PC-9 (cell line): ENCODE data around the gene CDK5RAP2. TPM values are rescaled to one million over a fixed set of nuclear protein-coding genes. Genes with fewer than 3 reads are reported as not detected.

Experiments used
- BruUV-seq: library from RNA; stranded (reverse); fragments of 400-500 nt; replicated peaks from 2 replicates; lab custom pipeline; 2021; lab: Mats Ljungman, UMichigan
- CTCF ChIA-PET: fragments of 300-600 bp; sonication (Branson Sonifier 250); formaldehyde crosslinking; loops from one replicate; lab custom pipeline; 2022; ENCODE audit warnings: antibody characterized with exemption; lab: Charles Lee
- POLR2A ChIA-PET: fragments of 300-600 bp; sonication (Branson Sonifier 250); formaldehyde crosslinking; loops from one replicate; lab custom pipeline; 2022; ENCODE audit warnings: antibody characterized with exemption; ENCODE audit not compliant: unreplicated experiment; lab: Charles Lee
- DNase-seq, 2 experiments: peaks; one replicate each; pipeline versions ENCODE4 v3.0.0 to v3.0.0-alpha.2; 2015 to 2022; ENCODE audit warnings: mixed read lengths in 1 of 2
- H2AFZ ChIP-seq: fragments of 200-600 bp; sonication (generic); 2 replicates; pipeline ENCODE4 v1.8.1; 2017; ENCODE audit warnings: antibody characterized with exemption
- H3F3A ChIP-seq: fragments of 200-600 bp; sonication (generic); 2 replicates; pipeline ENCODE4 v1.8.1; 2017; ENCODE audit warnings: antibody characterized with exemption, mild to moderate bottlenecking, low read depth; ENCODE audit not compliant: insufficient read depth
- H3K27ac ChIP-seq: fragments of 200-600 bp; sonication (generic); 2 replicates; pipeline ENCODE4 v1.6.1; 2016; ENCODE audit warnings: mixed run types
- H3K27me3 ChIP-seq: fragments of 200-600 bp; sonication (generic); 2 replicates; pipeline ENCODE4 v1.6.1; 2016; ENCODE audit warnings: low read depth, mixed run types; ENCODE audit not compliant: insufficient read depth
- H3K36me3 ChIP-seq: fragments of 200-600 bp; sonication (generic); 2 replicates; pipeline ENCODE4 v1.6.1; 2016; ENCODE audit warnings: low read depth, mixed run types
- H3K4me1 ChIP-seq: fragments of 200-600 bp; sonication (generic); replicated peaks from 2 replicates; pipeline ENCODE4 v1.6.1; 2016; ENCODE audit warnings: mixed run types; ENCODE audit not compliant: insufficient read depth
- H3K4me2 ChIP-seq: fragments of 200-600 bp; sonication (generic); 2 replicates; pipeline ENCODE4 v1.6.1; 2017; ENCODE audit warnings: mixed run types
- H3K4me3 ChIP-seq: fragments of 200-600 bp; sonication (generic); 2 replicates; pipeline ENCODE4 v1.6.1; 2016; ENCODE audit warnings: mixed run types
- H3K79me2 ChIP-seq: fragments of 200-600 bp; sonication (generic); 2 replicates; pipeline ENCODE4 v1.6.1; 2017; ENCODE audit warnings: low read depth, mixed run types
- H3K9me2 ChIP-seq: fragments of 200-600 bp; sonication (generic); 2 replicates; pipeline ENCODE4 v1.8.1; 2017; ENCODE audit warnings: mild to moderate bottlenecking; ENCODE audit not compliant: insufficient read depth
- H3K9me3 ChIP-seq: fragments of 200-600 bp; sonication (generic); 2 replicates; pipeline ENCODE4 v1.8.1; 2016; ENCODE audit warnings: low read depth; ENCODE audit not compliant: insufficient read depth
- H4K20me1 ChIP-seq: fragments of 200-600 bp; sonication (generic); 2 replicates; pipeline ENCODE4 v1.8.1; 2017; ENCODE audit not compliant: insufficient read depth
- EZH2 ChIP-seq: fragments of 200-600 bp; sonication (generic); IDR thresholded peaks from 2 replicates; pipeline ENCODE4 v1.8.0; 2017; ENCODE audit warnings: antibody characterized with exemption, low read depth
- intact Hi-C: fragments of 100-400 bp; cut with micrococcal nuclease; formaldehyde crosslinking; loops from one replicate; pipeline ENCODE4 v1.10.0; 2022; ENCODE audit not compliant: unreplicated experiment
- total RNA-seq: library from RNA; stranded (reverse); gene quantifications from 2 replicates; pipeline ENCODE4 v1.2.3, GENCODE V29; 2021
- TF ChIP-seq, protein P1 (sequence below): fragments of 200-600 bp; sonication (generic); conservative IDR thresholded peaks from 2 replicates; pipeline ENCODE4 v1.6.1; 2017; ENCODE audit warnings: mixed run types, antibody characterized with exemption, mild to moderate bottlenecking, moderate library complexity

The CDK5RAP2 gene
- total RNA-seq, 1 experiment from 2014 or later: 113 TPM

DNA sequence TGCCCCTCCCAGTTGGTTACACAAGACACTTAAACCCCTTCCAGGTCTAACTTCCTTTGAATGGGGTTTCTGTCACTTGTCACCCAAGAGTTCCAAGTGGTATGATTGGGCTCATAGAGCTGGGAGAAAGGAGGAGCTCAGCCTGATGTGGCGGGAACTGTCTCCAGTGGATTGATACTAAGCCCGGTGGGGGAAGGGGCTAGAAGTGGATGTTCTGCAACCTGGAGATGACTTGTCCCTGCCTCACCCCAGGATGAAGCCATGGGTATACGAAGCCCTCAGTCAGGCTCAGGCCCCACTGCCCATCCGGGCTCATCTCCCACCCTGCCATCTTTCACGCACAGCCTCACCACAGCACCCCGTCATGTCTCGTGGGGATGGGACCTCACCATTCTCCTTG is 203.9 kb downstream of the CDK5RAP2 start:
- intact Hi-C loops: no loop called here
- ChIA-PET POLR2A (no interaction called here), CTCF (no interaction called here)
- H4K20me1 ChIP-seq: no peaks in the 10 kb centered on the region
- no peaks in the 10 kb centered on the region for H3K9me3 ChIP-seq
- H3K79me2 ChIP-seq: no peaks in the 10 kb centered on the region
- no peaks in the 10 kb centered on the region for H3K9me2 ChIP-seq
- H3K27me3 ChIP-seq: no peaks in the 10 kb centered on the region
- no peaks in the 10 kb centered on the region for H3K4me1 ChIP-seq
- no peak overlapping the region for H3K4me3 ChIP-seq
- H3K27ac ChIP-seq: no peak overlapping the region
- no peak for TF ChIP-seq EZH2
- TF ChIP-seq, protein P1, sequence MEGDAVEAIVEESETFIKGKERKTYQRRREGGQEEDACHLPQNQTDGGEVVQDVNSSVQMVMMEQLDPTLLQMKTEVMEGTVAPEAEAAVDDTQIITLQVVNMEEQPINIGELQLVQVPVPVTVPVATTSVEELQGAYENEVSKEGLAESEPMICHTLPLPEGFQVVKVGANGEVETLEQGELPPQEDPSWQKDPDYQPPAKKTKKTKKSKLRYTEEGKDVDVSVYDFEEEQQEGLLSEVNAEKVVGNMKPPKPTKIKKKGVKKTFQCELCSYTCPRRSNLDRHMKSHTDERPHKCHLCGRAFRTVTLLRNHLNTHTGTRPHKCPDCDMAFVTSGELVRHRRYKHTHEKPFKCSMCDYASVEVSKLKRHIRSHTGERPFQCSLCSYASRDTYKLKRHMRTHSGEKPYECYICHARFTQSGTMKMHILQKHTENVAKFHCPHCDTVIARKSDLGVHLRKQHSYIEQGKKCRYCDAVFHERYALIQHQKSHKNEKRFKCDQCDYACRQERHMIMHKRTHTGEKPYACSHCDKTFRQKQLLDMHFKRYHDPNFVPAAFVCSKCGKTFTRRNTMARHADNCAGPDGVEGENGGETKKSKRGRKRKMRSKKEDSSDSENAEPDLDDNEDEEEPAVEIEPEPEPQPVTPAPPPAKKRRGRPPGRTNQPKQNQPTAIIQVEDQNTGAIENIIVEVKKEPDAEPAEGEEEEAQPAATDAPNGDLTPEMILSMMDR: no peak
- no peaks in the 10 kb centered on the region for H3F3A ChIP-seq
- H3K36me3 ChIP-seq: no peaks in the 10 kb centered on the region
- BruUV-seq: no TSS peak
- no peak for DNase-seq
- no peak overlapping the region for H3K4me2 ChIP-seq
- H2AFZ ChIP-seq: no peak overlapping the region

DNA sequence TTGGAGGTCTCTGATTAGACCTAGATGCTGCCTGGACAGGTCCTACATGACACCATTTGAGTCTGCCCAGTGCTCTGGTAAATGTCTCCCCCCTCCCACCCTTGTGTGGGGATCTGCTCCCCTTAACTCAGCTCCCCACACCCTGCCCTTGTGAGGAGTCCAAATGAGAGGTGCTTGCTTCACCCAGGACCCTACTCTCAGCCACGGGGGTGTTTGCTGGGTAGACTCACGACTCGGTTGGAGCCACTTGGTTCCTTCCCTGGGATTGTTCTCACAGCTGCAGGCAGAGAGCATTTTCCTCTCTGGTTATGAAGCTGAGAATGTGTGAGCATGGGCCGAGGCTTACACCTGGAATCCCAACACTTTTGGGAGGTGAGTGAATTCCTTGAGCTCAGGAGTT is 204.7 kb downstream of the CDK5RAP2 start:
- ChIA-PET CTCF (no interaction called here), POLR2A (no interaction called here)
- Histone ChIP-seq H3K9me3 (no peaks in the 10 kb centered on the region), H3K9me2 (no peaks in the 10 kb centered on the region), H3K27me3 (no peaks in the 10 kb centered on the region), H3K27ac (no peak overlapping the region), H2AFZ (no peak overlapping the region), H3K4me2 (no peak overlapping the region), H3F3A (no peaks in the 10 kb centered on the region), H3K4me1 (no peaks in the 10 kb centered on the region), H4K20me1 (no peaks in the 10 kb centered on the region), H3K36me3 (no peaks in the 10 kb centered on the region), H3K4me3 (no peak overlapping the region), H3K79me2 (no peaks in the 10 kb centered on the region)
- intact Hi-C loops: no loop called here
- TF ChIP-seq, protein P1: no peak
- no peak for TF ChIP-seq EZH2
- no TSS peak for BruUV-seq
- DNase-seq: no peak

DNA sequence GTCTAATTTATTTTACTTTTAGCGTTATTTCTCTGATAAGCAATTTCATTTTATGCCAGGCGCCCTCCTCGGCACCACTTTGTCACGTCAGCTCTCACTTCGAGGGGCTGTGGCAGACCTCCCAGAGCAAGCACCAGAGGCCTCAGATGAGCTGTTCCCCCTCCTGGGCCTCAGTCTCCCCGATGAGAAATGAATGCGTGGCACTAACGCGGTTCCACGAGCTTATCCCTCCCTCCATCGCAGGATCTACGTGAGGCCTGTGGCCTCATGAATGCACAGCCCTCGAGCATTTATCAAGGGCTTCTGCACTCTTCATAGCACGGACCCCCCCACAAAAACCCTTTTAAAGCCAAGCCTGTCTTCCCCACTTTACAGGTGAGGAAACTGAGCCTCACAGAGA is 205.2 kb downstream of the CDK5RAP2 start:
- no peaks in the 10 kb centered on the region for H3K9me3 ChIP-seq
- H3K9me2 ChIP-seq: no peaks in the 10 kb centered on the region
- H3K36me3 ChIP-seq: no peaks in the 10 kb centered on the region
- no peak overlapping the region for H3K4me3 ChIP-seq
- no peak for DNase-seq
- H3F3A ChIP-seq: no peaks in the 10 kb centered on the region
- H3K27ac ChIP-seq: no peak overlapping the region
- CTCF ChIA-PET: no interaction called here
- no peak for TF ChIP-seq EZH2
- TF ChIP-seq, protein P1: no peak
- H4K20me1 ChIP-seq: no peaks in the 10 kb centered on the region
- BruUV-seq: no TSS peak
- H3K79me2 ChIP-seq: no peaks in the 10 kb centered on the region
- intact Hi-C loops: no loop called here
- H3K4me1 ChIP-seq: no peaks in the 10 kb centered on the region
- POLR2A ChIA-PET: no interaction called here
- H2AFZ ChIP-seq: no peak overlapping the region
- H3K4me2 ChIP-seq: no peak overlapping the region
- no peaks in the 10 kb centered on the region for H3K27me3 ChIP-seq
